ENCODE measurements around the gene IL22.

DNA sequence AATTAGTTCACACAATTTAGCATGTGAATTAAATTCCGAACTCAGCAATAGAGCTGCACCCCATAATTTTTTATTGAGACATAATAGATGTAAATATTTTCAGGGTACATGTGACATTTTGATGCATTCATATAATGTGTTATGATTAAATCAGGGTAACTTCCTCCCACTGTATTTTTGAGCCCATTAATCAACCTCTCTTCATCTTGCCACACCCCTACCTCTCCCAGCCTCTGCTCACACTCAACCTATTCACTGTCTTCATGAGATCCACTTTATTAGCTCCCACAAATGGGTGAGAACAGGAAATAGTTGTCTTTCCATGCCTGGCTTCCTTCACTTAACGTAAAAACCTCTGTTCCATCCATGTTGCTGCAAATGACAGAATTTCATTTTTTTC, 42.5 kb downstream of the IL22 start:
- TF ChIP-seq, protein P1, sequence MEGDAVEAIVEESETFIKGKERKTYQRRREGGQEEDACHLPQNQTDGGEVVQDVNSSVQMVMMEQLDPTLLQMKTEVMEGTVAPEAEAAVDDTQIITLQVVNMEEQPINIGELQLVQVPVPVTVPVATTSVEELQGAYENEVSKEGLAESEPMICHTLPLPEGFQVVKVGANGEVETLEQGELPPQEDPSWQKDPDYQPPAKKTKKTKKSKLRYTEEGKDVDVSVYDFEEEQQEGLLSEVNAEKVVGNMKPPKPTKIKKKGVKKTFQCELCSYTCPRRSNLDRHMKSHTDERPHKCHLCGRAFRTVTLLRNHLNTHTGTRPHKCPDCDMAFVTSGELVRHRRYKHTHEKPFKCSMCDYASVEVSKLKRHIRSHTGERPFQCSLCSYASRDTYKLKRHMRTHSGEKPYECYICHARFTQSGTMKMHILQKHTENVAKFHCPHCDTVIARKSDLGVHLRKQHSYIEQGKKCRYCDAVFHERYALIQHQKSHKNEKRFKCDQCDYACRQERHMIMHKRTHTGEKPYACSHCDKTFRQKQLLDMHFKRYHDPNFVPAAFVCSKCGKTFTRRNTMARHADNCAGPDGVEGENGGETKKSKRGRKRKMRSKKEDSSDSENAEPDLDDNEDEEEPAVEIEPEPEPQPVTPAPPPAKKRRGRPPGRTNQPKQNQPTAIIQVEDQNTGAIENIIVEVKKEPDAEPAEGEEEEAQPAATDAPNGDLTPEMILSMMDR (IDR thresholded peaks at IDR 0.05) = no peak
- TF ChIP-seq POLR2A (IDR thresholded peaks at IDR 0.05) = no peak

All from transverse colon (tissue), 3 donors.